ENCODE measurements around the gene DTHD1.

- TF ChIP-seq MYC (IDR thresholded peaks at IDR 0.05; ENCODE audit: low read depth, low read length) (no peak), EZH2 (IDR thresholded peaks at IDR 0.05; ENCODE audit: borderline replicate concordance, low read depth, low read length, severe bottlenecking) (no peak), POLR2AphosphoS5 (IDR thresholded peaks at IDR 0.05; ENCODE audit: insufficient read depth, low read depth, low read length) (no peak), FOS (IDR thresholded peaks at IDR 0.05; ENCODE audit: borderline replicate concordance, insufficient read depth, low read length) (no peak), POLR2A (IDR thresholded peaks at IDR 0.05; ENCODE audit: low read depth, low read length) (no peak), JUN (IDR thresholded peaks at IDR 0.05; ENCODE audit: borderline replicate concordance, insufficient read depth, insufficient read length, low read depth) (no peak)
- TF ChIP-seq, protein P1, sequence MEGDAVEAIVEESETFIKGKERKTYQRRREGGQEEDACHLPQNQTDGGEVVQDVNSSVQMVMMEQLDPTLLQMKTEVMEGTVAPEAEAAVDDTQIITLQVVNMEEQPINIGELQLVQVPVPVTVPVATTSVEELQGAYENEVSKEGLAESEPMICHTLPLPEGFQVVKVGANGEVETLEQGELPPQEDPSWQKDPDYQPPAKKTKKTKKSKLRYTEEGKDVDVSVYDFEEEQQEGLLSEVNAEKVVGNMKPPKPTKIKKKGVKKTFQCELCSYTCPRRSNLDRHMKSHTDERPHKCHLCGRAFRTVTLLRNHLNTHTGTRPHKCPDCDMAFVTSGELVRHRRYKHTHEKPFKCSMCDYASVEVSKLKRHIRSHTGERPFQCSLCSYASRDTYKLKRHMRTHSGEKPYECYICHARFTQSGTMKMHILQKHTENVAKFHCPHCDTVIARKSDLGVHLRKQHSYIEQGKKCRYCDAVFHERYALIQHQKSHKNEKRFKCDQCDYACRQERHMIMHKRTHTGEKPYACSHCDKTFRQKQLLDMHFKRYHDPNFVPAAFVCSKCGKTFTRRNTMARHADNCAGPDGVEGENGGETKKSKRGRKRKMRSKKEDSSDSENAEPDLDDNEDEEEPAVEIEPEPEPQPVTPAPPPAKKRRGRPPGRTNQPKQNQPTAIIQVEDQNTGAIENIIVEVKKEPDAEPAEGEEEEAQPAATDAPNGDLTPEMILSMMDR (IDR thresholded peaks at IDR 0.05; ENCODE audit: extremely low read depth in 1 of 2, insufficient read depth in 1 of 2, low read depth in 1 of 2, low read length in 2 of 2), result no peak
- TF ChIP-seq, protein P2, sequence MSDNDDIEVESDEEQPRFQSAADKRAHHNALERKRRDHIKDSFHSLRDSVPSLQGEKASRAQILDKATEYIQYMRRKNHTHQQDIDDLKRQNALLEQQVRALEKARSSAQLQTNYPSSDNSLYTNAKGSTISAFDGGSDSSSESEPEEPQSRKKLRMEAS (IDR thresholded peaks at IDR 0.05; ENCODE audit: insufficient read depth, insufficient read length), result no peak
Measured at GRCh38 chr4:36256398-36256891, 25.0 kb upstream of the DTHD1 start.
